Smooth muscle cell (in vitro differentiated cells): ENCODE measurements around the gene STEAP4. TPM values are rescaled to one million over a fixed set of nuclear protein-coding genes. Genes with fewer than 3 reads are reported as not detected.

Source experiments
- DNase-seq: peaks from one replicate; lab custom pipeline; 2025; ENCODE audit not compliant: unreplicated experiment; lab: John Stamatoyannopoulos, UW
- H2AFZ ChIP-seq: fragments of 200-600 bp; sonication (generic); 2 replicates; pipeline ENCODE4 v1.6.0; 2016; ENCODE audit warnings: antibody characterized with exemption, low read depth, mild to moderate bottlenecking
- H3F3A ChIP-seq: fragments of 200-600 bp; sonication (generic); 2 replicates; pipeline ENCODE4 v1.6.0; 2017; ENCODE audit warnings: antibody characterized with exemption, low read depth
- H3K27ac ChIP-seq: fragments of 200-600 bp; sonication (generic); 2 replicates; pipeline ENCODE4 v1.5.1; 2016; ENCODE audit warnings: low read depth, mild to moderate bottlenecking
- H3K27me3 ChIP-seq: fragments of 200-600 bp; sonication (generic); 2 replicates; pipeline ENCODE4 v1.6.1; 2016; ENCODE audit warnings: low read depth, mild to moderate bottlenecking
- H3K36me3 ChIP-seq: fragments of 200-600 bp; sonication (generic); 2 replicates; pipeline ENCODE4 v1.5.1; 2016; ENCODE audit warnings: low read depth
- H3K4me1 ChIP-seq: fragments of 200-600 bp; sonication (generic); 2 replicates; pipeline ENCODE4 v1.5.1; 2016; ENCODE audit warnings: low read depth
- H3K4me2 ChIP-seq: fragments of 200-600 bp; sonication (generic); 2 replicates; pipeline ENCODE4 v1.6.0; 2016; ENCODE audit warnings: mild to moderate bottlenecking
- H3K4me3 ChIP-seq: fragments of 200-600 bp; sonication (generic); 2 replicates; pipeline ENCODE4 v1.5.1; 2016; ENCODE audit warnings: mild to moderate bottlenecking
- H3K79me2 ChIP-seq: fragments of 200-600 bp; sonication (generic); 2 replicates; pipeline ENCODE4 v1.6.0; 2016; ENCODE audit warnings: low read depth, mild to moderate bottlenecking
- H3K9ac ChIP-seq: fragments of 200-600 bp; sonication (generic); 2 replicates; pipeline ENCODE4 v1.6.0; 2016; ENCODE audit warnings: low read depth
- H3K9me3 ChIP-seq: fragments of 200-600 bp; sonication (generic); replicated peaks from 2 replicates; pipeline ENCODE4 v1.5.1; 2016; ENCODE audit warnings: low read depth
- H4K20me1 ChIP-seq: fragments of 200-600 bp; sonication (generic); 2 replicates; pipeline ENCODE4 v1.6.0; 2016; ENCODE audit warnings: low read depth
- whole genome bisulfite sequencing: methylation state at CpG from one replicate; pipeline ENCODE4 v1.1.7; 2016; ENCODE audit warnings: low lambda C conversion rate; 5-methylcytosine and 5-hydroxymethylcytosine counted together
- polyA plus RNA-seq: library from polyadenylated mRNA; unstranded; fragments of >200 nt; fragmentation: Nextera tagmentation; extraction: Ambion mirVana; gene quantifications from 2 replicates; pipeline ENCODE4 v1.2.1, GENCODE V29; 2016
- total RNA-seq: library from RNA; depleted of rRNA; stranded (reverse); fragments of >200 nt; gene quantifications from 2 replicates; pipeline ENCODE4 v1.2.3, GENCODE V29; 2014
- TF ChIP-seq, protein P1 (sequence below): fragments of 200-600 bp; sonication (generic); IDR thresholded peaks from 2 replicates; pipeline ENCODE4 v1.5.1; 2017; ENCODE audit warnings: borderline replicate concordance, mild to moderate bottlenecking, antibody characterized with exemption; ENCODE audit not compliant: insufficient read depth, poor library complexity, severe bottlenecking

STEAP4 gene
- 0.18 and 0.54 TPM in 2 replicates for total RNA-seq
- 0.08 TPM in 1 of 2 replicates, not detected in the other for polyA plus RNA-seq

DNA sequence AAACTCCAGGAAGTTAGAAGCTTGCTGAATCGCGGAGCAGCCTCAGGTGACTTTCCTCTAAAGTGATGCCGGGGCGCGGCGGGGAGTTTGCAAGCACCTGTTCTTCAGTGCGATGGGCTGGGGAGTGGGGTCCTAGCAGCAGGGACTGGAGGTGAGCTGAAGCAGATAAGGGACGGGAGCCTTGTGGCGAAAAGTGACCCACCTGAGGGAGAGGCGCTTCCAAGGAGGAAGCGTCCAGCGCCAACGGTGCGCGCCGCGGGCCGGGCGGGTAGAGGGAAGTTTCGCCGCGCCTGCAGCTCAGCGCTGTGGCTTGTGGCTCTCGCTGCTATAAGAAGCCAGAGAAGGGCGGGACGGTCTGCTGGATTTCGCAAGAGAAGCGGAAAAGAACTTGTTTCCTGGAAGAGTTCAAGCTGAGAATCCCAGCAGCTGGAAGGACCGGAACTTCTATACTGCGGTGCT lies at the start of gene STEAP4:
Gene STEAP4, minus strand, starts transcription at position 305 of the 459 bp plus-strand sequence. CDS start 22,625 bp downstream, outside the sequence.
- no peak within 1 kb of the TSS for H3K27ac ChIP-seq
- WGBS, result 4% methylated on average over 28 of the region's 30 CpGs

DNA sequence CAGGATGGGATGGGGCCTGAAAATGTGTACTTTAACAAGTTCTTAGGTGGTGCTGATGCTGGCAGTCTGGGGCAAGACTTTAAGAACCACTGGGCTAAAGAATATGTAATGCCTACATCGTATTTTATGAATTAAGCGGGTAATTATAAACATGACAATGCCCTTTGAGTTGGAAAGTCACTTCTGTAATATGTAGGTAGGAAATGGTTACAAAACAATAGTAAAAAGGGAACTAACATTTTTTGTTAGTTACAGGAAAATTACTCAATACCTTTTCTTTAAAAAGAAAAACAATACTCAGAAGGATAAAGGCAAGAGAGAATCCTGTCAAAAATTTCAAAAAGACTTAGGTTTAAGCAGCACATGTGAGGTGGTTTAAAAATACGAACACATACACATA lies 48.3 kb upstream of the STEAP4 start:
- TF ChIP-seq, protein P1, sequence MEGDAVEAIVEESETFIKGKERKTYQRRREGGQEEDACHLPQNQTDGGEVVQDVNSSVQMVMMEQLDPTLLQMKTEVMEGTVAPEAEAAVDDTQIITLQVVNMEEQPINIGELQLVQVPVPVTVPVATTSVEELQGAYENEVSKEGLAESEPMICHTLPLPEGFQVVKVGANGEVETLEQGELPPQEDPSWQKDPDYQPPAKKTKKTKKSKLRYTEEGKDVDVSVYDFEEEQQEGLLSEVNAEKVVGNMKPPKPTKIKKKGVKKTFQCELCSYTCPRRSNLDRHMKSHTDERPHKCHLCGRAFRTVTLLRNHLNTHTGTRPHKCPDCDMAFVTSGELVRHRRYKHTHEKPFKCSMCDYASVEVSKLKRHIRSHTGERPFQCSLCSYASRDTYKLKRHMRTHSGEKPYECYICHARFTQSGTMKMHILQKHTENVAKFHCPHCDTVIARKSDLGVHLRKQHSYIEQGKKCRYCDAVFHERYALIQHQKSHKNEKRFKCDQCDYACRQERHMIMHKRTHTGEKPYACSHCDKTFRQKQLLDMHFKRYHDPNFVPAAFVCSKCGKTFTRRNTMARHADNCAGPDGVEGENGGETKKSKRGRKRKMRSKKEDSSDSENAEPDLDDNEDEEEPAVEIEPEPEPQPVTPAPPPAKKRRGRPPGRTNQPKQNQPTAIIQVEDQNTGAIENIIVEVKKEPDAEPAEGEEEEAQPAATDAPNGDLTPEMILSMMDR, result no peak
- Histone ChIP-seq H3K9ac (no peak overlapping the region), H3K79me2 (no peaks in the 10 kb centered on the region), H3K4me3 (no peak overlapping the region), H3K9me3 (no peaks in the 10 kb centered on the region), H4K20me1 (no peaks in the 10 kb centered on the region), H3K27me3 (no peaks in the 10 kb centered on the region), H3F3A (no peaks in the 10 kb centered on the region), H2AFZ (no peak overlapping the region), H3K27ac (no peak overlapping the region), H3K4me2 (no peak overlapping the region), H3K4me1 (no peaks in the 10 kb centered on the region), H3K36me3 (no peaks in the 10 kb centered on the region)
- DNase-seq, result no peak
- WGBS, result 93% methylated on average over 3 of the region's 3 CpGs

More for the DNA sequence above, at the start of gene STEAP4:
- peaks cover 20% of the 10 kb centered on the region for H3K27me3 ChIP-seq
- no peaks in the 10 kb centered on the region for H3K9me3 ChIP-seq
- H3K4me2 ChIP-seq, result peak within 1 kb of the TSS; percentile 80
- DNase-seq, result peak; percentile 5
- H3K4me1 ChIP-seq, result no peaks in the 10 kb centered on the region
- H4K20me1 ChIP-seq, result no peaks in the 10 kb centered on the region
- no peaks in the 10 kb centered on the region for H3K36me3 ChIP-seq
- TF ChIP-seq, protein P1, result no peak
- H3K9ac ChIP-seq, result no peak within 1 kb of the TSS
- H3K79me2 ChIP-seq, result no peaks in the 10 kb centered on the region
- H2AFZ ChIP-seq, result peak within 1 kb of the TSS; percentile 59
- H3K4me3 ChIP-seq, result peak within 1 kb of the TSS; percentile 38
- H3F3A ChIP-seq, result no peaks in the 10 kb centered on the region

DNA sequence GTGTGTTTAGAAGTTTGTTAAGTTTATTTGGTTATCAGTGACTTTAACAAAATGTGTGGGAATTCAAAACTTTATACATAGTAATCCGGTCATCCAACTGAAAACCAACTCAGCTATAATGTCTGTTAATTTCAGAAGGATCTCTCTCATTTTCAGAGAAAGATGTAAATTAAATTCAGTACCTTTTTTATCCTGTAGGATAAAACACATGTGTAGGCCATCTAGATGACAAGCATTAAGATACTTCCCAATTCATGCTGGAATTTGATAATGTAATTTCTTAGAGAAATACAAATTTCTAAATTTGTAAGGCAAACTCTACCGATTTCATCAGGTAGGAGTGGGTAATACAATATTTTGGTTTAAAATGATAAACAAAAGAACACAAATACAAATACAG lies 43.4 kb upstream of the STEAP4 start:
- Histone ChIP-seq H3K9me3 (no peaks in the 10 kb centered on the region), H2AFZ (no peak overlapping the region), H3K79me2 (no peaks in the 10 kb centered on the region), H3K4me2 (no peak overlapping the region), H3K4me3 (no peak overlapping the region), H3F3A (no peaks in the 10 kb centered on the region), H4K20me1 (no peaks in the 10 kb centered on the region), H3K27ac (no peak overlapping the region), H3K27me3 (no peaks in the 10 kb centered on the region), H3K9ac (no peak overlapping the region), H3K36me3 (no peaks in the 10 kb centered on the region), H3K4me1 (no peaks in the 10 kb centered on the region)
- 95% methylated on average over 2 of the region's 2 CpGs for WGBS
- TF ChIP-seq, protein P1, result no peak
- DNase-seq, result no peak

DNA sequence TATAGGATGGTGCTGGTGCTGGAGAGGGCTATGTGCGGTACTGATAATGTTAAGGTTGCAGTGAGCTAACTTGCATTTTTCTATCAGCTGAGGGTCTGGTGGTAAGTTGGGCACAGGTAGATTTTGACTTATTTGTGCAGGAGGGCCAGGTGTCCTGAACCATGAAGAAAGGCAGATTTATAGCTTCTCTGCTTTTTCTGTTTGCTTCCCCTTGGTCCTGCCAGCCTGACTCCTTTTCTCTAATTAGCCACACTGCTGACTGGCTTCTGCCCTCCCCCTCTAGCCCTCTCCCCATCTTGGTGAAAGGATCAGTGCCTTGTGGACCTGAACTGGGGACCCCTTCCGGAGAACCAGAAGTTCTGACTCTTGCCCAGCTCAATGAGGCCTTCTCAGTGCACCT lies 40.8 kb upstream of the STEAP4 start:
- no peaks in the 10 kb centered on the region for H3F3A ChIP-seq
- H3K36me3 ChIP-seq, result no peaks in the 10 kb centered on the region
- H2AFZ ChIP-seq, result no peak overlapping the region
- no peak overlapping the region for H3K4me3 ChIP-seq
- no peak overlapping the region for H3K4me2 ChIP-seq
- WGBS, result 83% methylated on average over 2 of the region's 2 CpGs
- no peaks in the 10 kb centered on the region for H3K79me2 ChIP-seq
- DNase-seq, result no peak
- no peak overlapping the region for H3K9ac ChIP-seq
- H4K20me1 ChIP-seq, result no peaks in the 10 kb centered on the region
- H3K27me3 ChIP-seq, result no peaks in the 10 kb centered on the region
- no peaks in the 10 kb centered on the region for H3K4me1 ChIP-seq
- no peak overlapping the region for H3K27ac ChIP-seq
- no peaks in the 10 kb centered on the region for H3K9me3 ChIP-seq
- TF ChIP-seq, protein P1, result no peak
